ENCODE measurements around the gene PPDPF. TPM values are rescaled to one million over a fixed set of nuclear protein-coding genes. Genes with fewer than 3 reads are reported as not detected.
"Not testable (repeated sequence)": the region's sequence is repeated elsewhere in the genome, so short reads cannot be mapped to it uniquely, and the experiment has no call there.

Gene PPDPF
- total and polyA plus RNA-seq, 5 experiments from 2014 or later = 47.4 to 229 (median 93.1) TPM

DNA sequence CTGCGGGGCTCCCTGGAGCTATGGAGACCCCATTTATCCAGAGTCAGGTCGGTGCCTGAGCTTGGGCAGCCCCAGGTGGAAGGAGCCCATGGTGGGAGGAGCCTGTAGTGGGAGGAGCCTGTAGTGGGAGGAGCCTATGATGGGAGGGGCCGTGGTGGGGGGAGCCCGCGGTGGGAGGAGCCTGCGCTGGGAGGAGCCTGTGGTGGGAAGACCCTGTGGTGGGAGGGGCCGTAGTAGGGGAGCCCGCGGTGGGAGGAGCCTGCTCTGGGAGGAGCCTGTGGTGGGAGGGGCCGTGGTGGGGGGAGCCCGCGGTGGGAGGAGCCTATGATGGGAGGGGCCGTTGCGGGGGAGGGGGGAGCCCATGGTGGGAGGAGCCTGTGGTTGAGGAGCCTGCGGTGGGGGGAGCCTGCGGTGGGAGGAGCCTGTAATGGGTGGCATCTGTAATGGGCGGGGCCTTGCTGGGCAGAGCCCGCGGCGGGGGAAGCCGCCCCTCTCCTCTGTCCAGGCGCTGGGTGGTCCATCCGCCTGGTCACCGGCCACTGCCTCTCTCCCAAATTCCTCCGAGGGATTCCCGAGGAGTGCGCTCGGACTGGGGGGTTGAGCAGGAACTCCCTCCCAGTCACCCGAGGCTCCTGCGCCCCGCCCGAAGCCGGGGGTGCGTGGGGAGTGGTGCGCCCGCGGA, 32.8 kb downstream of the PPDPF start:
- H3K4me1 Mint-ChIP-seq = peaks cover 11 to 34% (median 28%) of the 10 kb centered on the region in 4 donors
- POLR2A ChIA-PET = interaction anchor here (0.7 to 4.1 kb wide), 11 partner anchors 13 to 488 kb away, joined by 3 to 37 read pairs (median 7); partner anchors contain the start of genes GMEB2, PPDPF, PRPF6 and PTK6
- H3K27me3 Mint-ChIP-seq = peaks cover 0 to 13% (median 2%) of the 10 kb centered on the region in 5 donors
- peak overlapping the region in 8 of 10 donors; percentile 77 to 97 (median 91) for H3K27ac Mint-ChIP-seq
- no peaks in the 10 kb centered on the region for H3K36me3 Mint-ChIP-seq
- DNase-seq (peak; percentile 78 to 94 (median 88)), ATAC-seq (peak; percentile 69 to 73)
- H3K4me3 Mint-ChIP-seq = peak overlapping the region; percentile 67 to 85 (median 79)
- H3K9me3 Mint-ChIP-seq = no peaks in the 10 kb centered on the region

- Mint-ChIP-seq H3K4me3 (peak within 1 kb of the TSS; percentile 72 to 85 (median 79)), H3K4me1 (peaks cover 11 to 31% (median 27%) of the 10 kb centered on the region in 4 donors), H3K27ac (peak within 1 kb of the TSS; percentile 25 to 97 (median 90)), H3K36me3 (no peaks in the 10 kb centered on the region), H3K9me3 (no peaks in the 10 kb centered on the region), H3K27me3 (peaks cover 0 to 9% (median 2%) of the 10 kb centered on the region in 5 donors)
- ATAC-seq (peak; percentile 7 to 22), DNase-seq (peak in 5 of 10 donors; percentile 22 to 73 (median 51))
- POLR2A ChIA-PET = interaction anchor here (1.0 to 4.1 kb wide), 4 partner anchors 13 to 33 kb away, joined by 4 to 37 read pairs (median 6); partner anchors contain the start of gene PPDPF
Measured at GRCh38 chr20:63553933-63554290, 33.3 kb downstream of the PPDPF start, which contains the start of gene FNDC11. Gene FNDC11, plus strand, starts transcription at chr20:63554159. Its CDS starts 1,505 bp downstream, at chr20:63555664.

GRCh38 chr20:63554361-63555278, 34.1 kb downstream of the PPDPF start:
- H3K27me3 Mint-ChIP-seq = peaks cover 0 to 4% (median 0%) of the 10 kb centered on the region in 5 donors
- peak overlapping the region in 6 of 10 donors; percentile 25 to 90 (median 86) for H3K27ac Mint-ChIP-seq
- peak in 1 of 10 donors; percentile 42 for DNase-seq
- no peaks in the 10 kb centered on the region for H3K9me3 Mint-ChIP-seq
- H3K4me3 Mint-ChIP-seq = peak overlapping the region; percentile 67 to 84 (median 76)
- peaks cover 11 to 28% (median 24%) of the 10 kb centered on the region in 4 donors for H3K4me1 Mint-ChIP-seq
- POLR2A ChIA-PET = interaction anchor here (0.6 to 4.1 kb wide), 9 partner anchors 12 to 226 kb away, joined by 3 to 37 read pairs (median 4); partner anchors contain the start of gene PPDPF
- peak; percentile 4 to 5 for ATAC-seq
- H3K36me3 Mint-ChIP-seq = peaks cover 0 to 2% (median 1%) of the 10 kb centered on the region in 3 donors

DNA sequence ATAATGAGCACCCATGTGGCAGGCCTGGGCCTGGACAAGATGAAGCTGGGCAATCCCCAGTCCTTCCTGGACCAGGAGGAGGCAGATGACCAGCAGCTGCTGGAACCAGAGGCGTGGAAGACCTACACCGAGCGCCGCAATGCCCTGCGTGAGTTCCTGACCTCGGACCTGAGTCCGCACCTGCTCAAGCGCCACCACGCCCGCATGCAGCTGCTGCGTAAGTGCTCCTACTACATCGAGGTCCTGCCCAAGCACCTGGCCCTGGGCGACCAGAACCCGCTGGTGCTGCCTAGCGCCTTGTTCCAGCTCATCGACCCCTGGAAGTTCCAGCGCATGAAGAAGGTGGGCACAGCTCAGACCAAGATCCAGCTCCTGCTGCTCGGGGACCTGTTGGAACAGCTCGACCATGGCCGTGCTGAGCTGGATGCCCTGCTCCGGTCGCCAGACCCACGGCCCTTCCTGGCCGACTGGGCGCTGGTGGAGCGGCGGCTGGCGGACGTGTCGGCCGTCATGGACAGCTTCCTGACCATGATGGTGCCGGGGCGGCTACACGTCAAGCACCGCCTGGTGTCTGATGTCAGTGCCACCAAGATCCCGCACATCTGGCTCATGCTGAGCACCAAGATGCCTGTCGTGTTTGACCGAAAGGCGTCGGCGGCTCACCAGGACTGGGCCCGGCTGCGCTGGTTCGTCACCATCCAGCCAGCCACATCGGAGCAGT, 35.3 kb downstream of the PPDPF start:
- H3K4me3 Mint-ChIP-seq = no peak overlapping the region
- no peaks in the 10 kb centered on the region for H3K9me3 Mint-ChIP-seq
- POLR2A ChIA-PET = interaction anchor here (1.1 to 4.1 kb wide), 3 partner anchors 11 to 80 kb away, joined by 3 to 37 read pairs (median 4); no protein-coding TSS in a partner anchor
- ATAC-seq = no peak
- H3K4me1 Mint-ChIP-seq = peaks cover 13 to 26% (median 19%) of the 10 kb centered on the region in 4 donors
- H3K27me3 Mint-ChIP-seq = peaks cover 0 to 2% (median 0%) of the 10 kb centered on the region in 5 donors
- peaks cover 0 to 6% (median 5%) of the 10 kb centered on the region in 3 donors for H3K36me3 Mint-ChIP-seq
- no peak for DNase-seq
- H3K27ac Mint-ChIP-seq = no peak overlapping the region

GRCh38 chr20:63556873-63557478, 36.4 kb downstream of the PPDPF start:
- DNase-seq (no peak), ATAC-seq (no peak)
- Mint-ChIP-seq H3K9me3 (no peaks in the 10 kb centered on the region), H3K4me1 (peaks cover 10 to 19% (median 15%) of the 10 kb centered on the region in 4 donors), H3K36me3 (peaks cover 0 to 10% (median 5%) of the 10 kb centered on the region in 3 donors), H3K4me3 (peak overlapping the region in 2 of 10 donors; percentile 48 to 68), H3K27me3 (no peaks in the 10 kb centered on the region), H3K27ac (peak overlapping the region in 1 of 10 donors; percentile 87)
- POLR2A ChIA-PET = interaction anchor here (0.6 to 0.7 kb wide), 3 partner anchors 11 to 342 kb away, joined by 3 to 6 read pairs (median 4); no protein-coding TSS in a partner anchor

- Mint-ChIP-seq H3K27ac (peak overlapping the region in 1 of 10 donors; percentile 87), H3K36me3 (peaks cover 0 to 10% (median 5%) of the 10 kb centered on the region in 3 donors), H3K4me3 (peak overlapping the region in 2 of 10 donors; percentile 48 to 68), H3K27me3 (no peaks in the 10 kb centered on the region), H3K4me1 (peaks cover 8 to 15% (median 12%) of the 10 kb centered on the region in 4 donors), H3K9me3 (no peaks in the 10 kb centered on the region)
- ATAC-seq = no peak
- no peak for DNase-seq
- POLR2A ChIA-PET = interaction anchor here (0.6 to 0.7 kb wide), 2 partner anchors 77 to 342 kb away, joined by 3 to 6 read pairs; no protein-coding TSS in a partner anchor
Measured at GRCh38 chr20:63557481-63557891, 36.9 kb downstream of the PPDPF start.

DNA sequence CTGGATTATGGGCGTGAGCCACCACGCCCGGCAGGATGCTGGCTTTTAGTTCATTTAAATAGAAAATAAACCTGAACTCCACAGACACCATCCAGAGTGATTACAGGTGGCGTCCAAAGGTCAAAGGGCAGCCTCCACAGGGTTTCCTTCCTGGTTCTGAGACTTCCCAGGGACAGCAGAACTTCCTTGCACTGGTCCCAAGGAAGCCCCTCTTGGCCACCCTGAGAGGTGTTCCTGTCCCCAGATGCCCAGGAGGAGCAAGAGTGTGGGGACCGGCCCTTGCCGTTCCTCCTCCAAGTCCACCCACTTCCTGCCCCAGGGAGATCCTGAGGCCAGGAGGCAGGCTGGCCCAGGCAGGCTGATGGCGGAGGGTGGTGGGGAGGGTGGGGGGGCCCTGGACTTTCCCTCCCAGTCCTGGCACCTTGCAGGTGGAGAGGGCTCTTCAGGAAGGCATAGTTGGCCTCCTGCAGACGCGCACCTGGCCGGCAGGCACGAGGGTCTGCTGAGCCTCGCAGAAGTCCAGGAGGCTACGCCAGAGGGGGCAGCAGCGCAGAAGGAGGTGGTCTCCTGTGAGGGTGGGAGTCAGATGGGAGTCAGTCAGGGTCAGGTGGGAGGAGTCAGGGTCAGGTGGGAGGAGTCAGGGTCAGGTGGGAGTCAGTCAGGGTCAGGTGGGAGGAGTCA, 38.4 kb downstream of the PPDPF start:
- DNase-seq (no peak), ATAC-seq (no peak)
- no peaks in the 10 kb centered on the region for H3K9me3 Mint-ChIP-seq
- POLR2A ChIA-PET = interaction anchor here (0.7 kb wide), 1 partner anchor 10 kb away, joined by 3 read pairs; no protein-coding TSS in a partner anchor
- H3K4me3 Mint-ChIP-seq = no peak overlapping the region
- H3K27me3 Mint-ChIP-seq = no peaks in the 10 kb centered on the region
- H3K4me1 Mint-ChIP-seq = peaks cover 0 to 7% (median 5%) of the 10 kb centered on the region in 4 donors
- H3K27ac Mint-ChIP-seq = no peak overlapping the region
- peaks cover 0 to 10% (median 5%) of the 10 kb centered on the region in 3 donors for H3K36me3 Mint-ChIP-seq

GRCh38 chr20:63559485-63560332, 39.1 kb downstream of the PPDPF start:
- H3K9me3 Mint-ChIP-seq, H3K27ac Mint-ChIP-seq, H3K27me3 Mint-ChIP-seq, H3K4me1 Mint-ChIP-seq, POLR2A ChIA-PET, H3K4me3 Mint-ChIP-seq, ATAC-seq: not testable (repeated sequence)
- H3K36me3 Mint-ChIP-seq = peaks cover 0 to 10% (median 5%) of the 10 kb centered on the region in 3 donors
- peak in 3 of 10 donors; percentile 46 to 65 (median 55) for DNase-seq

GRCh38 chr20:63560333-63560805, 39.8 kb downstream of the PPDPF start:
- no peaks in the 10 kb centered on the region for H3K27me3 Mint-ChIP-seq
- H3K4me3 Mint-ChIP-seq = no peak overlapping the region
- peaks cover 0 to 10% (median 5%) of the 10 kb centered on the region in 3 donors for H3K36me3 Mint-ChIP-seq
- H3K9me3 Mint-ChIP-seq = no peaks in the 10 kb centered on the region
- POLR2A ChIA-PET = no interaction called here
- no peak for ATAC-seq
- H3K4me1 Mint-ChIP-seq = peaks cover 0 to 5% (median 1%) of the 10 kb centered on the region in 4 donors
- H3K27ac Mint-ChIP-seq = no peak overlapping the region
- DNase-seq = no peak
